NCI-H2171 (cell line): Measurements from ENCODE around the gene MBLAC1.

Experiments used
- DNase-seq: peaks from one replicate; lab custom pipeline; 2025; lab: John Stamatoyannopoulos, UW

MBLAC1 gene

GRCh38 chr7:100126931-100127865 lies at the start of gene MBLAC1:
Gene MBLAC1 (plus strand): TSS chr7:100126967. CDS start chr7:100127396, 429 bp downstream.
- DNase-seq = peak; percentile 90

- DNase-seq = no peak
Measured at GRCh38 chr7:100077205-100077604, 49.6 kb upstream of the MBLAC1 start.

- DNase-seq = no peak
Measured at GRCh38 chr7:100079024-100079560, 47.7 kb upstream of the MBLAC1 start.

- DNase-seq = no peak
Measured at GRCh38 chr7:100080907-100081534, 45.7 kb upstream of the MBLAC1 start.

- peak; percentile 97 for DNase-seq
Measured at GRCh38 chr7:100081535-100082102, 45.1 kb upstream of the MBLAC1 start, which contains the start of gene ZNF3. Gene ZNF3 (minus strand): TSS chr7:100081723. CDS start chr7:100077357, 4,366 bp downstream.

- no peak for DNase-seq
Measured at GRCh38 chr7:100082978-100083377, 43.8 kb upstream of the MBLAC1 start.

DNA sequence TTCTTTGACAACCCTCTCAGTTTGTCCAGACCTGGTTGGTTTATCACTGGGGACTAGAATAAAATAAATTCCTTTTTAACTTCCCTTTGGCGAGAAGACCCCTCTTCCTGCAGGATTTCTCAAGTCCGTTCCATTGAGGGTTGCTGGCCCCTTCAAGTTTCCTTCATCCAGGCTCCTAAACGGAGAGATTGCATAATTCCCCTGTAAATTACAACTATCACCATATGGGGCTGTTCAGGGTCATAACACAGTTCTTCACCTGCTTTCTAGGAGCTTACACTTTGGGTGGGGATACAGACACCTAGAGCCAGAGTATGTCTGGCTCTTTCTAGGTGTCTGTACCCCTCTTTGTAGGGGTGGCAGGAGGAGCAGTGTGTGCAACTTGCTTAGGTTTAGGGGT lies 41.3 kb upstream of the MBLAC1 start:
- no peak for DNase-seq

- no peak for DNase-seq
Measured at GRCh38 chr7:100087055-100087750, 39.6 kb upstream of the MBLAC1 start.

DNA sequence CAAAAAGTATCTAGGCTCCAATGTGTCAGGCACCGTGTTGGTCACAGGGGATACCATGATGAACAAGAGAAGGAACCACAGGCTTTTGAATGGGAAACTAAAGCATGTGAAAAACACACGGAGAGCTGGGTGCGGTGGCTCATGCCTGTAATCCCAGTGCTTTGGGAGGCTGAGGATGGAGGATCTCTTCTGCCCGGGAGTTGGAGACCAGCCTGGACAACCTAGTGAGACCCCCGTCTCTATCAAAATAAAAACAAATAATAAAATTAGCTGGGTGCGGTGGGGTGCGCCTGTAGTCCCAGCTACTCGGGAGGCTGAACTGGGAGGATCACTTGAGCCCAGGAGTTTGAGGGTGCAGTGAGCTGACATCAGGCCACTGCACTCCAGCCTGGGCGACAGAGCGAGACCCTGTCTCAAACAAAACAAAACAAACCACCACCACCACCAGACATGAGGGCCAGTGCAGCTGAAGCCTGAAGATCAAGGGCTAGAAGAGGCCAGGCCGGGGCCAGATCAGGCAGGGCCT lies 38.6 kb upstream of the MBLAC1 start:
- no peak for DNase-seq

- DNase-seq = peak; percentile 77
Measured at GRCh38 chr7:100088621-100089457, 37.9 kb upstream of the MBLAC1 start, which contains the start of gene COPS6. Gene COPS6 (plus strand): TSS chr7:100088969. CDS start chr7:100088991, 22 bp downstream.

GRCh38 chr7:100089458-100090196 lies 37.1 kb upstream of the MBLAC1 start:
- DNase-seq = no peak

DNA sequence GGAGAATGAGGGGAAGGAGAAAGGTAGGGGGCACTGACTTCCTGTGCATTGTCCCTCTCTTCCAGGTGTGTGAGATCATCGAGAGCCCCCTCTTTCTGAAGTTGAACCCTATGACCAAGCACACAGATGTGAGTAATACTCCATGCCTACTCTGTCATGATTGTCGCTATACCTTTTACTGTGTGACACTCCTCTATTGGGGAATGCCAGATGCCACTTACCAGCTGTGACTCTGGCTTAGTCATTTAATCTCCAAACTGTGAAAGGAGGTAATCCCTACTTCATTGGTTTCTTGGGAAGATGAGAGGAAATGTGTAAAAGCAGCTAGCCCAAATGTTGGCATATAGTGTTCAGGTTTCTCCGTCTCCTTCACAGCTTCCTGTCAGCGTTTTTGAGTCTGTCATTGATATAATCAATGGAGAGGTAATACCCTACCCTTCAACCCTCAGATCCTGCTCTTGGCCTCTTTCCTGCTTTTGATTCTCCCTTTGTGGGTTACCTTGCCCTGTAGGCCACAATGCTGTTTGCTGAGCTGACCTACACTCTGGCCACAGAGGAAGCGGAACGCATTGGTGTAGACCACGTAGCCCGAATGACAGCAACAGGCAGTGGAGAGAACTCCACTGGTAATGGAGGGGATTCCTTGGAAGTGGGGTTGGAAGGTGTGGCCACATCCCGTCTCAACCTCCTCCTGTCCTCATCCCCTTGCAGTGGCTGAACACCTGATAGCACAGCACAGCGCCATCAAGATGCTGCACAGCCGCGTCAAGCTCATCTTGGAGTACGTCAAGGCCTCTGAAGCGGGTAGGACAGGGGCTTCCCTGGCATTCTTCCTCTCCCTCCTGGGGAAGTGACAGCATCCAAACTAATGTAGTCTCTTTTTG lies 36.0 kb upstream of the MBLAC1 start:
- no peak for DNase-seq

GRCh38 chr7:100091411-100092181 lies 35.2 kb upstream of the MBLAC1 start:
- peak; percentile 2 for DNase-seq

- DNase-seq = no peak
Measured at GRCh38 chr7:100093054-100093453, 33.7 kb upstream of the MBLAC1 start.

GRCh38 chr7:100093498-100093897 lies 33.3 kb upstream of the MBLAC1 start:
- no peak for DNase-seq

GRCh38 chr7:100093925-100094486 lies 32.8 kb upstream of the MBLAC1 start:
- DNase-seq = no peak

DNA sequence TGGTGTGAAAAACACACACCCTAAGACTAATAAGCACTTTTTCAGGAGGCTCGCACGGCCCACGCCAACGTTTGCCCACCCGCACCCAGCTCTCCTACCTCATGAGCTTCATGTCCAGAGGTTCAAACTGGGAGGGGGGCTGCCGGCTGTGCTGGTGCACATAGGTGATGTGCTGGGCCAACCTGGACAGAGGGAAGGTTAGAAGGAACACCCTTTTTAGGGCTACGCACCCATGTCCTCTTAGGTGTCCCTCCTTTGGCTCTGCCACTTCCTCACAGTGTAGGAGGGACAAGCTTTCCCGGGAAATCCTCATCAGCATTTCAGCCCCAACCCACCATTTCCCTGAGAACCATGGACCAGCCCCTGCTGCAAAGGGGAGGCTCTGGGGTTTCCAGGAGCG lies 31.5 kb upstream of the MBLAC1 start:
- no peak for DNase-seq

DNA sequence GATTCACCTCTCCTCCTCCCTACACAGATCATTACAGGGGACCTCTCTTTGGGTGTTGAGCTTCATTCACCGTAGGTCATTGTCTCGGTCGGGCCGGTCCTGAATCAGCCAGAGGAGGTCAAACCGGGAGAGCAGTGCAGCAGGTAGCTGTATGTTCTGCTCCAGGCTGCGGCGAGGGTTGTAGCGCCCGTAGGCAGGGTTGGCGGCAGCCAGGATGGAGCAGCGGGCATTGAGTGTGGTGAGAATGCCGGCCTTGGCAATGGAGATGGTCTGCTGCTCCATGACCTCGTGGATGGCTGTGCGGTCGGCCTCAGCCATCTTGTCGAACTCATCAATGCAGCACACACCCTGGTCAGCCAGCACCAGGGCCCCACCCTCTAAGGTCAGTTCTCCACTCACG lies 31.1 kb upstream of the MBLAC1 start:
- DNase-seq = no peak
